HuH-7 (cell line): ENCODE measurements around the gene UFC1.

ENCODE experiments used
- DNase-seq: peaks from one replicate; pipeline ENCODE4 v3.0.0; 2011; ENCODE audit warnings: low spot score

The UFC1 gene

DNA sequence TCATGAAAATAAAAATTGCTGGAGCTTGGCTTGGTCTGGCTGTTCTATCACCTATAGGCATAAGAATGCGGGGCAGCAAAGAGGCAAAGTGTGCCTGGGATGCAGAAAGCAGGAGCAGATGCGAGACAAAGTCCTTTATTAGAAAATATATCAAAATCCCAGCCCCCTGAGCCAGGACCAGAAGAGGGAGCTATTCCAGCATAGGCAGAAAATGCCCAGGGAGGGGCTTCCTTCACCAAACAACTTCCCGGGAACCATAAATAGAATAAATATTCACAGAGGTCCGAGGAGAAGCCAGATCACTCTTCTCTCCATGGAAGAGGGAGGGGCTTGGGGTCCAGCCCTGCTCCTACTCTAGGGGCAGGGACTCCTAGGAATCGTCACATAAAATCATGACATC is 17.4 kb downstream of the UFC1 start:
- peak; percentile 23 for DNase-seq

DNA sequence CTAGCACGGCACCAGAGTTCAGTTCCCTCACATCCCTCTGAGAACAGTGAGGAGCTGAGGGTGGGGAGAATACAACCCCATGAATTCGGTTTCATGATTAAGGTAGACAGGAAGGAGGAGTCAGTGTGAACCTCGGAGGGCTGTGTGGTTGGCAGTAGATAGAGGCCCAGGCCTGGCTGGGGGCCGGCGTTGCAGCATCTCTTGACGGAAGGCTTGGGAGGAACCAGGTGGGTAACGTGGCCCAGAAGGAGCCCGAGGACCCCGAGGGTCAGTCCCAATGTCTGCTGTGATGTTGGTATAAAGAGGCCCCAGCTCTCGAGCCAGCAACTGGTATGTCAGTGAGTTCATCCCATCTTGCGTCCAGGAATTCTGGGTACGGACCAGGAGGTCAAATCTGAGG is 17.9 kb downstream of the UFC1 start:
- DNase-seq: no peak

GRCh38 chr1:161172349-161172748 is 18.6 kb downstream of the UFC1 start:
- no peak for DNase-seq

GRCh38 chr1:161172776-161173376 is 19.1 kb downstream of the UFC1 start:
- no peak for DNase-seq

GRCh38 chr1:161173711-161174110 is 19.9 kb downstream of the UFC1 start:
- no peak for DNase-seq

- no peak for DNase-seq
These were observed 21.1 kb downstream of the UFC1 start for GRCh38 chr1:161174911-161175310.

- DNase-seq: no peak
These were observed 22.1 kb downstream of the UFC1 start for GRCh38 chr1:161175771-161176453.

DNA sequence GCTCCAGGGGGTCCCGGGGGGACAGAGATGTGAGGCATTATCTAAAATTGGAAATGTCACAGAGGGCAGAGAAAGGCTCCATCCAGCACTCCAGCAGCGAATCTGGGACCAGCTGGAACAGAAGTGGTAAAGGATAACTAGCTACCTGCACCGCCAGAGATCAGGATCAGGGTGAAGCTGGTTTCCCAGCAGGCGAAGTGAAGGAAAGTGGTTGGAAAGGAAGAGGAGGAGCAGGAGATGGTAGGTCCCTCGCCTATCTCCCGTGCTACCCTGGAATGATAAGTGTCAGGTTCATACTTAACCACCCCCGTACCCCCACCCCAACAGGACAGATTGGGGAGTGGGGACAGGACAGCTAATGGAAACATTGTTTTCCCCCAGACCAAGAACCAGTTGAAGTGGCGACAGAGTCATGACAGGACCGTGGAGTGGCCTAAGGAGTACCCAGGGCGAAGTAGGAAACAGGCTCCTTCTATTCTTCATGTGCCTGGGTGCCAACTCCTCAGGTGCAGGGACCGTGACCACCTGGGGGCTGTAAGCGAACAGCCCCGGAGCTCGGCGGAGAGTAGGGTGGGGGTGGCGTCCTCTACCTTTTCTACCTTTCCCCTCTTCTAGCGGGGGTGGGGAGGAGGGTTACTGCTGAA is 22.8 kb downstream of the UFC1 start:
- no peak for DNase-seq

DNA sequence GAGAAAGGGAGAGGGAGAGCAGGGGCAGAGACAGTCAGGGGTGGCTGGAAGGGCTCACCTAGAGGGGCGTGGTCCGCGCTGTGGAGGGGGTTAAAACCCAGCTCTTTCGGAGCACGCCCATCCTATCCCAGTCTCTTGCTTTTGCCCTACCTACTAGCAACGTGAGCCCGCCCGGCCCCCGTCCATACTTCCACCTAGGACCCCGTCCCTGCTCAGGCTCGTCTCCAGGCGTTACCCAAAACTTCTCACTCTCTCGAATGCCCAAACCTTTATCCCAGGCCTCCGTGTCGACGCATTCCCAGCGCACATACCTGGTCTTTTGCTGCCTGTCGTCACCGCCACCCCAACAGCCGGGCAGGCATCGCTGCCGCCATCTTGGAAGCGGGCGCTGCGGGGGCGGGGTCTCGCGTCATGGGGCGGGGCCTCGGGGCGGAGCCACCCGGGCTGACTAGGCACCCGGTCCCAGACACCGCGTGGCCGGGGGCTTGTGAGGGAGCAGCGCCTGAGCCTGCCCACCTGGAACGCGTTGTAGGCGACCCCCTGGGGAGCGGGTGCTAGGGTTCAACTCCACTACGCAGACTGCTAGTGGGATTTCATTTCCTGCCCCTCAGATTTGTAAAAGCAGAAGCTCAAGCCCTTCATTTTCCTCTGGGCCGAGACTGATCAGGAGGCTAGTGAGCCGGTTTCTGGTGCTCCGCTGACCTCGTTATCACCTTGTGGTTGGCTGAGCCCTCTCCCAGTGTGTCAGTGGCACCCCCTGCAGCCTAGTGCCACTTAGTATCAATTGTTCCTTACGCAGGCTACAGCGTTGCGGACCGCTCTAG is 23.5 kb downstream of the UFC1 start, which contains the start of gene B4GALT3:
TSS of gene B4GALT3 (minus strand) at position 396 of the 824 bp plus-strand sequence. CDS start 1,447 bp downstream, outside the sequence.
- peak; percentile 91 for DNase-seq

GRCh38 chr1:161177936-161178244 is 24.1 kb downstream of the UFC1 start:
- no peak for DNase-seq

GRCh38 chr1:161179698-161180097 is 25.9 kb downstream of the UFC1 start:
- DNase-seq: no peak

DNA sequence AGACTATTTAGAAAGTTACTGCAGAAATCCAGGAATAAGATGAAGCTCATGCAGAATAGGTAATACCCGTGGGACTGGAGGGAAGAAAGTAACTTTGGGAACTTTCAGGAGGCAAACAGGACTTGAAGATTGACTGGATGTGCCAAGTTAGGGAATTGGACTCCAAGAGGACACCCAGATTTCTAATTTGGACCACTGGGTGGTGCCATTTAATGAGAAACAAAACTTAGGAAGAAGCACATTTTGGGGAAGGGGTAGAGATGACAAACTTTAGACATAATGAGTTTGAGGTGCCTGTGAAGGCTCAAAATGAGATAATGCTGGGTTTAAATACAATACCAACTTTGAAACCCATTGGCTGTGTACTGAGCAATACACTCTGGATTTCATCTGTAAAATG is 26.9 kb downstream of the UFC1 start:
- no peak for DNase-seq

- no peak for DNase-seq
These were observed 28.4 kb downstream of the UFC1 start for GRCh38 chr1:161182214-161182613.

DNA sequence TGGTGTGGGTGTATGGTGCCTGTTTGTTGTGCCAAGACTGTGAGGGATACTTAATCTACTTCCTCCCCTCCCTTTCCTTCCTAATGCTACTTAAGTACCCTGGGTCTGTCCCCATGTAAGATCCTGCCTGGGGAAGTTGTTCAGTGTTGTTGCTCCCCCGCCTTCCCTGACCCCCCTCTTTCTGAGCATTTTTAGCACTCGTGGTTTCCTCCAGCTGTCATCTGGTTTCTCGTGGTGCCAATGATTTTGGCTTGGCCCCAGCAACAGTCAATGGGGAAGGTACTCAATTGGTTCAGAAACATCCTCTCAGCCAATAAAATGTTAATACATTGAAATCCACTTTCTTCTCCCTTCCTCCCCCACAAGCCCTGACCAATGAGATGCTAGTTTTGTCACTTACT is 31.5 kb downstream of the UFC1 start:
- DNase-seq: no peak

- DNase-seq: no peak
These were observed 32.0 kb downstream of the UFC1 start for GRCh38 chr1:161185732-161186311.

DNA sequence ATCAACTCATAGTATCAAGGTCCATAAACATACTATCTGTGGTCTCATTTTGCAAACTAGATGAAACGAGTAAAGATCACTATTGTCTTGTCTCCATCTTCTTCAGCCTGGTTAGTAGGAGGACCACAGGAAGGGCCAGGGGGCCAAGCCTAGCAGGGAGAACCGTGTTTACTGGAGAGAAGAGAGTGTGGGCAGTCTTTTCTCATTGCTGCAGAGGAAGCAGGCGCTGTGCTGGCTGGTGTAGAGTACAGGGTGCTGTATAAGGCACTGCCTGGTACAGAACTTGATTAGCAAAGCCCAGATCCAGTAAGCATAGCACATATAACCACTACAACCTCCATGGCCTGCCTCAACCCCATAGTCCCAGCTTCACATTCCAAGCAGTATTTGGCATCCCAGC is 33.5 kb downstream of the UFC1 start:
- DNase-seq: no peak

DNA sequence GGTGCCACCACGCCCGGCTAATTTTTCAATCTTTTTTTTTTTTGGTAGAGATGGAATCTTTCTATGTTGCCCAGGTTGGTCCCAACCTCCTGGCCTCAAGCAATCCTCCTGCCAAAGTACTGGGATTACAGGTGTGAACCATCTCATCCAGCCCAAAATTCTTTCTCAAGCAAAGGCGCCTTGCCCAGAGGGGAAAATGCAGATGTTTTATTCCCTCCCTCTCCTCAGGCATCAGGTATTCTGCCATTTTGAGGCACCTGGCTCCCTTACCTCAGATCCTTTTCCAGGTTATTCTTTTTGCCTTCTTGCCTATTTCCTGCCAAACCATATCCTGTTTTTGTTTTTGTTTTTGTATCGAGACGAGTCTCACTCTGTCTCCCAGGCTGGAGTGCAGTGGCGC is 34.6 kb downstream of the UFC1 start:
- no peak for DNase-seq

DNA sequence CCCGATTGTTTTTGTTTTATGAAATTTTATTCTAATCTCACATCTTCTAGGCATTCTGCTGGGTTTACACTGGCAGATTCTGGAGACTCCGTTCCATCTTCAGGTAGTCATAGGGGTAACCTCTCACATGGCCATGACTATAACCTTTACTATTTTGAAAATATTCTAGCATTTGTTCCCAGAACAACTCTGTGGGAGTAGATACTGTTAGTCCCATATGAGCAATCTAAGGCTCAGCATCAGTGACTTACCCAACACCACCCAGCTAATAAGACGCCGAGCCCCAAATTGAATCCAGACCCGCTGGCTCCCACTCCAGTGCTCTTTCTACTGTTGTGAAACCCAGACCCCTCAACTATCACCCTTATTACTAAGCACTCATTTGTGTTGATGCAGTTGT is 35.3 kb downstream of the UFC1 start:
- DNase-seq: no peak

DNA sequence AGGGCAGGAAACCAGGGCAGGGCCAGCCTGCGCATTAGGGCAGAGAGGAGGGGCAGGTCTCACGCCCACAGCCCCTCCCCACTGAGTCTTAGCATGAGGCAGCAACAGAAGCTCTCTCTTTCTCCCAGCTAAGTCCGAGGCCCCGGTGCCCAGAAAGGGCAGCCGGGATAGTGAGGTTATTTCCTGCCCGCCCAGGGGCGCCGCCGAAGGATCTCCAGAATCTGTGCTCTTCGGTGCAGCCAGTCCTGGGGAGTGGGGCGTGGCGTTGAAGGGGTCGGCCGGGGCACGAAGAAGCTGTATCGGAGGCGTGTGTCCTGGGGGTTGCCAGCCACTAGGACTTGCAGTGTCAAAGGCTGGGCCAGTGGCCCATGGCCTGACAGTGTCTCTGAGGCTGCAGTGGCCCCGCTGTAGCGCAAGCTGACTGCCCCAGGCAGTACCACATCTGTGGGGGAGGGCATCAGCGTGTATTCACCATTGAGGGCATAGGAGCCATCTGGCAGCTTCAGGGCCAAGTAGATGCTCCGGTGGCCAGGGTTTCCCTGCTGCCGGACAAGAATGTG is 37.3 kb downstream of the UFC1 start:
- DNase-seq: no peak

DNA sequence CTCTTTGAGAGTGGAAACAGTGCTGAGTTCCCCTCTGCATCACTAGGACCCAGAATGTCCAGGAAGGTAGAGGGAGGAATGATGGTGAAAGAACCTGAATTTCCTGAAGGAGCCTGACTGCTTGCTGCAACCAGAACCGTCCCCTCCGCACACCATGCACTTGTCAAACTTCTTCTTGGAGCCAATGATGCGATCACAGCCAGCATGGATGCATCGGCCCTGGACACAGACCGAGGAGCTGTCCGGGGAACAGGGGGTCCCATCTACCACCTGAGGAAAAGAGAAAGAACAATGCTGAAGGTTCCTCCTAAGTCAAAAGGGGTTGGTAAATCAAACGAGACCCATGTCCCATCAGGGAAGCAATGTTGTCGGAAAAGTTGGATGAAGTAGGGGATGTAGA is 38.2 kb downstream of the UFC1 start:
- no peak for DNase-seq

GRCh38 chr1:161192476-161193465 is 39.0 kb downstream of the UFC1 start:
- DNase-seq: peak; percentile 82
